NCI-H2196 (cell line): Measurements from ENCODE around the gene CRYZ.
"Not testable (repeated sequence)": the region's sequence is repeated elsewhere in the genome, so short reads cannot be mapped to it uniquely, and the experiment has no call there.

Experiments
- DNase-seq: peaks from one replicate; lab custom pipeline; 2025; ENCODE audit not compliant: unreplicated experiment; lab: John Stamatoyannopoulos, UW

The CRYZ gene

DNA sequence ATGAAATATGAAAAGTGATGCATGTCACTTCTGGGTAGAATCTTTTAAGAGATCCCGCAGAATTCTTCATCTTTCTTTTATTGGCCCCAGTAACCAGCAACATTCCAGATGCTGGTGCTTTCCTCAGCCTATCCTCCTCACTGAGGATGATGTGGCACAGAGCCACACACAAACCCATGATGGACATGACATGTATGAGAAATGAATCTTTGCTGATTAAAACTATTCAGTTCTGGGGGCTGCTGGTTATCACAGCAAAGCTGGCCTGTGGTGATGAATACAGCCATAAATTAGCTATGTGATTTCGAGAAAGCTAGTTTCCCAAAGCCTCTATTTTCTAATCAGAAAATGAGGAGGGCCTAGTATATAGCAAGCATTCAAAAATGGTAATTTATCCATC is 51.0 kb downstream of the CRYZ start:
- no peak for DNase-seq

DNA sequence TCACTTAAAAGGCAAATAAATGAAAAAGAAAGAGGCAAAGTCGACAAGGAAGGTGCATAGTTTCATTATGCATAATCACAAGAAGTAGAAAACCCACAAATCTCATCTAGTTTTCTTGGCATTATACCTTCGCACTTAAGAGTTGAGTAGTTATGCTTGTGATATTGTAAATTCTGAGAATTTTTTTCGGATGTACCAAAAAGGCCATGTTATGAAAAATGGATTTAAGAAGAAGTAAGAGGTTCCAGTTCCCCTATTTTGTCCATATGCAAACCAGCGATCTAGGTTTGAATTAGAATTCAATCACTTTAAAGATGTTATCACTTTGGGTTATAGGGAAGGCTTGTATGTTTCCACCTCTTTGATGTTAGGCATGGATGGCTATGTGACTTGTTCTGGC is 51.4 kb downstream of the CRYZ start:
- DNase-seq, result no peak

DNA sequence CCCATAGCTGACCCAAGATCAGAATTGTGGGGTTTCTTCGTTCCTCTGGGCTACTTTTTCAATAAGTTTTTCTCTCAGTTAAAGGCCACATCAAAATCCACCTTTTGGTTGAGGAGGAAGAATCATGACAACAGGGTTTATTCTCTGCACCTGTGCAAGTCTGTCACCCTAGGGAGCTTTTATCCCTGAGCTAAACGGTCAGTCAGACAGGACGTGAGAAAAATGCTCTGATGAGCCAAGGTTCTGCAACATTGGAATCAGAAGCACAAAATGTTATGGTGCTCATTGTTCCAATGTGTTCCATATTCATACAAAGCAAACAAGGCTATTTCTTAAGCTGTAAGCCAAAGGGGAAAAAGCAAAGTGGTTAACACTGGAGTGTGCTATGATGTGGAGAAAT is 51.8 kb downstream of the CRYZ start:
- DNase-seq, result no peak

- DNase-seq, result no peak
These were observed 53.0 kb downstream of the CRYZ start for GRCh38 chr1:74679811-74680210.

DNA sequence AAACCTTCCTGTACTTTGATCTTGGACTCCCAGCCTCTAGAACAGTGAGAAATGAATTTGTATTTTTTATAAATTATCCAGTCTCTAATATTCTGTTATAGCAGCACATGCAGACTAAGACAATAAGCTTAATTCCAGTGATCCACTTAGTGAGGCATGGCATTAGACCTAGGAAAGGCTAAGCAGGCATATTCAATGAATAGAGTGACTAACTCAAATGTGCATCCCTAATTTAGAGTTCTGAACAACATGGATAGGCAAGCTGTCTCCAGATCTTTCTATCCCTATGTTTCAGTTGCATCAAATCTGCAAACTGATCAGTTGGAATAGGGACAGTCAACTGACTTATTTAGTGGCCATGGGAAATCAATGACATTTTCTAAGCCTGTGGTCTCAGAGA is 54.9 kb downstream of the CRYZ start:
- DNase-seq, result no peak

- DNase-seq, result no peak
These were observed 58.4 kb downstream of the CRYZ start for GRCh38 chr1:74674278-74675048.

DNA sequence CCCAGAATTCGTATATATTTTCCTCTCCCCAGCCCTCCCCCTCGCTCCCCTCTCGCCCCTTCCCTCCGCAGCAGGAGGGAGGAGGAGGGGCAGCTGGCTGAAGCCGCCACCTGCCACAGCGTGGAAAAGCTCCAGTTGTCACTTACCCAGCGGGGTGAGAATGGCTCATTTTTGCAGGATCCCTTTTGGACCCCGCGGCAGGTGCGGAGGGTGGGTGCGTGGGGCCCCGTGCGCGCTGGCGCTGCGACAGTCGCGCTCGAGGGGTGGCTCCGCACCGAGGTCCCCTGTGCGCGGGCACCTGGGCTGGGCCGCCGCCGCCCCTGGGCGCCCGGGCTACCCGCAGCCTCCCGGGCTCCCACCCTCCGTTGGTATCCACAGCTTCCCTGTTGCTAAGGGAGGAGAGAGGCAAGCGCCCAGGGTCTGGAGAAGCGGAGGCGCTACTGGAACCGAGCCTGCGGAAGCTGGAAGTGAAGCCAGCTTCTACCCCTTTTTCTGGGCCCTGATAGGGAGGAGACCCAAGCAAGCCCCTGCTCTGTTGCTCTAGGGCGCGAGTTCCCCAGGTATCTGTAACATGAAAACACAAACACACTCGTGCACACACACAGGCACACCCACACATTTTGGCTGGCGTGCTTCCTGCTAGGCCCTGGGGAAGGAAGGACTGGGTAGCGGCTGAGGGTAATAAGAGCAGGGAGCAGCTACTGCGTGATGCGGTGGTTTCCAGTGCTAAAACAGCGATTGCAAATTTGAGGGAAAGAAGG is 59.3 kb downstream of the CRYZ start, which contains the start of gene ERICH3:
Gene ERICH3, minus strand, starts transcription at position 442 of the 761 bp plus-strand sequence. Its CDS starts 273 bp downstream, at position 169.
- DNase-seq, result no peak

- not testable (repeated sequence) for DNase-seq
These were observed 62.0 kb downstream of the CRYZ start for GRCh38 chr1:74670866-74671265.
